Measurements from ENCODE around the gene OMP.

Gene OMP

GRCh38 chr11:77108436-77108835 is 5.8 kb downstream of the OMP start:
- no peak for DNase-seq

DNA sequence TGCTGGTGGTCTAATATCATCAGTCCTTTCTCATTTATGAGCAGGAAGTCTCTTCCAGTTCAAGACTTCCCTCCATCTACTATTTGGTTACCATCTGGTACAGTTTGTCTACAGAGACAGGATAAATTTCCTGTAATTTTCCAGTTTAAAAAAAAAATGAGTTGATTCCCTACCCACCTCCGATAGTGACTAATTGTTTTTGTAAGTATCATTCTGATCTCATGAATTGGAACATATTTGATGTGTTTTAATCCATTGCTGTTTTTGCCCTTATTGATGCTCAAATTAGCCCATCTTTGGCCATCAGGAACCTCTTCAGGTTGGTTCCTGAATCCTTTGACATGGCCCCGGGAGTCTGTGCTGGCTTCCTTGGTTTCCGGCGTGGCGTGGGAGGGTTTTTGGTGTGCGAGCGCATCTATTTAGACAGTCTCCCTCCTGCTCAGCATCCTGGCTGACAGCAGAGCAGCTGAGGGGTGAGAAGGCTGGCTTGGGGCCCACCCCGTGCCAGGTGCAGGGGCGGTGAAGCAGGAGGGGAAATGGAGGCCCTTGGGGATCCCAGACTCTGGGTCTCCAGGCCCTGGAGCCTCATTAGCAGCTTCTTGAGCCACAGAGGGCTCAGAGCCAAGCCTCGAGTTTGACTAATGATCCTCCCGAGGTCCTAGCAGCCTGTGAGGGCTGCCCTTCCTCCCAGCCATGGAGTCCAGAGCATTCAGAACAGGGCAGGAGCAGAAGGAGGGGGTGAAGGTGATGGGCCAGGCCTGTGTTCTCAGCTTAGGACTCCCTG is 6.8 kb downstream of the OMP start:
- DNase-seq, result no peak

- DNase-seq, result no peak
These were observed 8.2 kb downstream of the OMP start for GRCh38 chr11:77110836-77111235.

- no peak for DNase-seq
These were observed 8.6 kb downstream of the OMP start for GRCh38 chr11:77111277-77111676.

DNA sequence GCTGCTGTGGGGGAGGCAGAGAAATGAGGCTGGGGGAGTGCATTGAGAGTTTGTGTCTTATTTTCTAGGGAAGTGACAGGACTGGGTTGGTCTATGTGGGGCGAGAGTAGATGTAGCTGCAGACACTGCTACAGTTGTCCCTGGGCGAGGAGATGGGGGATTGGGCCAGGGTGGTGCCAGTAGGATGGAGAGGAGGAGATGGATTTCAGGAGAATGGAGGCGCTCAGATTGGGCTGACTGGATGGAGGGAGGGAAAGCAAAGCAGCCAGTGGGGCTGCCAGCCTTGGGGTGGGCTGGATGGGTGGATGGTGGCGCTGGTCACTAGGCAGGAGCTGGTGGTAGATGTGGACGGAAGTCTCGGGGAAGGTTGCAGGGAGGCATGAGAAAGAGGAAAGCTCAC is 9.3 kb downstream of the OMP start:
- no peak for DNase-seq

DNA sequence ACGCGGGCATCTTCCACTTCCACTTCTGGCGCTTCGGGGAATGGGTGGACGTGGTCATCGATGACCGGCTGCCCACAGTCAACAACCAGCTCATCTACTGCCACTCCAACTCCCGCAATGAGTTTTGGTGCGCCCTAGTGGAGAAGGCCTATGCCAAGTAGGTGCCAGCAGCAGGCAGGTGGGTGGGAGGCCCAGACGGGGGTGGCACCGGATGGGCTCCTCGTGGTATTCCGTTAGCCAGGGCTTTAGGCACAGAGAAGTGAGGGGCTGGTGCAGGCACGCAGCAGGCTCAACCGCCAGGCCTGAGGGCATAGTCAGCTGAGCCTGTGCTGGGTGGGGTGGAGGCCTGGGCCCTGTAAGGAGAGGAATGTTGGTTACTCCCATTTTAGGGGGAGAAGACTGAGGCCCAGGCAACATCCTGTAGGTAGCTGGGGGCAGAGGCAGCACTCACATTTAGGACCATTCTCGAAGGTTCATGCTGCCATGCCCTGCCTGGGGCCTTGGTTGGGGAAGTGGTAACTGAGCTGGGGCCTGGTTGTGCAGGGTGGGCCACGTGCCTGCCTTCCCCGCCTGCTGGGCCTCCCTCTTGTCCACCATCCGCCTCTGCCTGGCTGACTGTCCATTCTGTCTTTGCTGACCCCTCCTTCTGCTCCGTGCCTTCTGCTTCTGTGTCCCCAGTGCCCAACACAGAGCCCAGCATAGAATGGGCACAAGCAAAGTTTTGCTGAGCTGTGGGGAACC is 10.2 kb downstream of the OMP start:
- no peak for DNase-seq

DNA sequence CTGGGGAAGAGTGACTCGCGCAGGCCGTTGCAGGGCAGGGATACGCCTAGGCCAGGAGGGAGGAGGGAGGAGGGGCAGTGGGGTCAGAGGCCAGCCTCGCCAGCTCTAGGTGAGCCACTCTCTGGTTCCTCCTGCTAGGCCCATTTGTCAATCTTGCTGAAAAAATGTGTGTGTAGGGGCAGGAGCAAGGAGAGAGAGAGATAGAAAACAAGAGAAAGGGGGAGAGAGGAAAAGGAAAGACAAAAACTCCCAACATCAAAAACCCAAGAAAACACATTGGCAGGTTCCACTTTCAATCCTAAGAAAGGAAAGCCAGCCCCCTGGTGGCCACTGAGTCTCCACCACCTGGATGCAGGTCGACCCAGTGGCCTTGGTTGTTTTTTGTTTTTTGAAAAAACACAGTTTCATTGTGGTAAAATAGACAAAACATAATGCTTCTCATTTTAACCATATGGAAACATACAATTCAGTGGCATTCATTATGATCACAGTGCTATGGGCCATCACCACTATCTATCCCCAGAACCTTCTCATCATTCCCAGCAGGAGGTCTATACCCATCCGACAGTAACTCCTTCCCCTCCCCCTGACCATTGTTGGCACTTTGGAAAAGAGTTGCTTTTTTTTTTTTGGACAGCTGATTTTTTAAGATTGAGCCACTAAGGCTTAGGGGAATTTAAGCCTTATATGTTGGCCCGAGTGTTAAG is 10.9 kb downstream of the OMP start:
- no peak for DNase-seq

DNA sequence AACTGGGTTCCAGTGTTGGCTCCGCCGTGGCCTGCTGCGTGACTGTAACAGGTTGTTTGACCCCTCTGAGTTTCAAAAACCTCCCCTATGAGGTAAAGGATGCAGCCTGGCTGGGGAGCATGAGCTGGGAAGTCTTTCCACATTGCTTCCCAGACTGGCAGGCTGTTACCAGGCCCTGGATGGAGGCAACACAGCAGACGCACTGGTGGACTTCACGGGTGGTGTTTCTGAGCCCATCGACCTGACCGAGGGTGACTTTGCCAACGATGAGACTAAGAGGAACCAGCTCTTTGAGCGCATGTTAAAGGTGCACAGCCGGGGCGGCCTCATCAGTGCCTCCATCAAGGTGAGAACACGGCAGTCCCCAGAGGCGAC is 11.4 kb downstream of the OMP start:
- no peak for DNase-seq

- DNase-seq, result no peak
These were observed 12.6 kb downstream of the OMP start for GRCh38 chr11:77115181-77115611.

- no peak for DNase-seq
These were observed 13.3 kb downstream of the OMP start for GRCh38 chr11:77115956-77116355.

GRCh38 chr11:77117492-77117891 is 14.9 kb downstream of the OMP start:
- no peak for DNase-seq

GRCh38 chr11:77118086-77118485 is 15.4 kb downstream of the OMP start:
- DNase-seq, result no peak

GRCh38 chr11:77118971-77119370 is 16.3 kb downstream of the OMP start:
- no peak for DNase-seq

GRCh38 chr11:77119531-77119936 is 16.9 kb downstream of the OMP start:
- DNase-seq, result no peak

DNA sequence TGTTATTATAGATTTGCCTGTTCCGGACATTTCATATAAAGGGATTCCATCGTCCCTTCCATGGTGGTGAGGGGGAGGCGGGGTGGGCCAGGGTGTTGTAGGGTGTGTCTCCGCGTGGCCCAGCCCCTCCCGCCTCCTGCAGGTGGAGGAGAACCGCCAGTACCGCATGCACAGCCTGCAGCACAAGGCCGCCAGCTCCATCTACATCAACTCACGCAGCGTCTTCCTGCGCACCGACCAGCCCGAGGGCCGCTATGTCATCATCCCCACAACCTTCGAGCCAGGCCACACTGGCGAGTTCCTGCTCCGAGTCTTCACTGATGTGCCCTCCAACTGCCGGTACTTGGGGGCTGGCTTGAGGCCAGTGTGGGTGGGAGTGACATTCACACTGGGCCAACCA is 17.9 kb downstream of the OMP start:
- no peak for DNase-seq

DNA sequence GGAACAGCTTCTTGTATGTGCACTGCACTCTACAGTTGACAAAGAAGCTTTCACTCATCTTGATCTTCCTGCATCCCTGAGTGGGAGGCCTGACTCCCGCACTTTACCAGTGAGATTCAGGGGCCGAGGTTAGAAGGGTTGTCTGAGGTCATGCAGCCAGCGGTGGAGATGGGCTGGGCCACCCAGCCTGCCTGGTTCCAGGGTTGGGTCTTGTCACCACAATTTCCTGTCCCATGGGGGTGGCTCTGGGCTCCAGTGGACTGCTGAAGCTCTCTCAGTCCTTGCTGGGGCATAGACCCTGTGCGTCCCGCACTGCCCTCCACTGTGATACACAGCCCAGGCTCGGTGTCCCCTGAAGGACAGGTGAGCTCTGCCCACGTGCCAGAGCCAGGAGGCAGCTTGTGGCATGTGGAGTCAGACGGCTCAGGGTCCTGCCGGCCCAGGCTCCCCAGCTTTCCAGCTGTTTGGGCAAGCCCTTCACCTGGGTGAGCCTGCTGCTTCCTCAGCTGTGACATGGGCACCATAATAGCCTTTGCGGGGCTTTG is 18.5 kb downstream of the OMP start:
- DNase-seq, result no peak

- no peak for DNase-seq
These were observed 19.4 kb downstream of the OMP start for GRCh38 chr11:77121876-77122575.

GRCh38 chr11:77122576-77123212 is 20.1 kb downstream of the OMP start:
- no peak for DNase-seq

- DNase-seq, result no peak
These were observed 21.0 kb downstream of the OMP start for GRCh38 chr11:77123591-77123990.

DNA sequence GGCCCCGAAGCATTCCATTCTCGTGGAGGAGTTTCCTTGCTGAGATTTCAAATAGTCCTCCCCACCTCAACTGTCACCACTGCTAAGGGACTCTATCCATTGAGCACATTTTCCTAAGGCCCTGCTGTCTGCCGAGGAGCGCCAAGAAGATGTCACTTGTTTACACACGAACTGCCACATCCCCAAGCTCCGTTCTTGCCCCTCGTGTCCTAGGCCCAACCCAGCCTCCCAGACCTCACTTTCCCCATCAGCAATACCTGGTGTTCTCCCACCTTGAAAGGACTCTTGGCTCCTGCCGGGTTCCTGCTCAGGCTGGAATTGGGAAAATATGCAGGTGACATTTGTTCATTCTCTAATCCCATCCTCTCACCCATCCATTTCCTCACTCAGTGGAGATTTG is 21.4 kb downstream of the OMP start:
- no peak for DNase-seq

- DNase-seq, result no peak
These were observed 21.8 kb downstream of the OMP start for GRCh38 chr11:77124488-77124887.

DNA sequence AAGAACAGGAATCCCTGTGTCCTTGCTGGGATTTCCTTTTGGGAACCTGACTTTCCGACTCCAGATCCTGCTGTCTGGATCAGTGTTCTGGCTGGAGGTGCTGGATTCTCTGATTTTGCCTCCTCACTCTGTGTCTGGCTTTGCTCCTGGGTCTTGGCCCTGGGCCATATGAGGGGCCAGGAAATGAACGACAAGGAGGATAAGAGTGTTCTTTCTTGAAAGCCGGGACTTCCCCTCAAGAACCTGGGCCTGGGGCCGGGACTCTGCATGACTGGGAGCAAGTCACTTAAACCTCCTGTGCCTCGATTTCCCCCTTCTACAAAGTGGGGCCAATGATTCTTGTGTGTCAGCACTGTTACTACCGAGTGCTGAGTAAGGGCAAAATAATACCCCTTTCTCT is 22.6 kb downstream of the OMP start:
- no peak for DNase-seq
